ENCODE data around the gene NCEH1. TPM values are rescaled to one million over a fixed set of nuclear protein-coding genes. Genes with fewer than 3 reads are reported as not detected.

The NCEH1 gene
- total and polyA plus RNA-seq, 2 experiments from 2014 or later, result 4.7 to 10.5 TPM

- H3K27ac ChIP-seq, result no peak overlapping the region
- no peaks in the 10 kb centered on the region for H3K9me2 ChIP-seq (replicated peaks; ENCODE audit: insufficient read depth)
- H3K4me2 ChIP-seq, result no peak overlapping the region
- no peaks in the 10 kb centered on the region for H3K36me3 ChIP-seq (replicated peaks; ENCODE audit: insufficient read depth, low read depth)
- H4K20me1 ChIP-seq (ENCODE audit: insufficient read depth, poor library complexity, severe bottlenecking), result no peaks in the 10 kb centered on the region
- no peak for TF ChIP-seq EZH2 (IDR thresholded peaks at IDR 0.05; ENCODE audit: borderline replicate concordance)
- TF ChIP-seq EZH2phosphoT487 (IDR thresholded peaks at IDR 0.05; ENCODE audit: low read depth, severe bottlenecking, unreplicated experiment), result no peak
- TF ChIP-seq, protein P1, sequence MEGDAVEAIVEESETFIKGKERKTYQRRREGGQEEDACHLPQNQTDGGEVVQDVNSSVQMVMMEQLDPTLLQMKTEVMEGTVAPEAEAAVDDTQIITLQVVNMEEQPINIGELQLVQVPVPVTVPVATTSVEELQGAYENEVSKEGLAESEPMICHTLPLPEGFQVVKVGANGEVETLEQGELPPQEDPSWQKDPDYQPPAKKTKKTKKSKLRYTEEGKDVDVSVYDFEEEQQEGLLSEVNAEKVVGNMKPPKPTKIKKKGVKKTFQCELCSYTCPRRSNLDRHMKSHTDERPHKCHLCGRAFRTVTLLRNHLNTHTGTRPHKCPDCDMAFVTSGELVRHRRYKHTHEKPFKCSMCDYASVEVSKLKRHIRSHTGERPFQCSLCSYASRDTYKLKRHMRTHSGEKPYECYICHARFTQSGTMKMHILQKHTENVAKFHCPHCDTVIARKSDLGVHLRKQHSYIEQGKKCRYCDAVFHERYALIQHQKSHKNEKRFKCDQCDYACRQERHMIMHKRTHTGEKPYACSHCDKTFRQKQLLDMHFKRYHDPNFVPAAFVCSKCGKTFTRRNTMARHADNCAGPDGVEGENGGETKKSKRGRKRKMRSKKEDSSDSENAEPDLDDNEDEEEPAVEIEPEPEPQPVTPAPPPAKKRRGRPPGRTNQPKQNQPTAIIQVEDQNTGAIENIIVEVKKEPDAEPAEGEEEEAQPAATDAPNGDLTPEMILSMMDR (IDR thresholded peaks at IDR 0.05; ENCODE audit: poor library complexity), result no peak
- H3K27me3 ChIP-seq, result no peaks in the 10 kb centered on the region
- no peak overlapping the region for H2AFZ ChIP-seq
- peaks cover 8% of the 10 kb centered on the region for H3K4me1 ChIP-seq (ENCODE audit: insufficient read depth)
- DNase-seq (ENCODE audit: low spot score), result no peak
- peaks cover 14% of the 10 kb centered on the region for H3K79me2 ChIP-seq
- 78% methylated on average over 1 of the region's 1 CpG for WGBS (ENCODE audit: low lambda C conversion rate, missing lambda C conversion rate)
- no peaks in the 10 kb centered on the region for H3K9me3 ChIP-seq (ENCODE audit: low read depth)
- no peak overlapping the region for H3K4me3 ChIP-seq
These were observed 19.9 kb downstream of the NCEH1 start for GRCh38 chr3:172690936-172691335.

DNA sequence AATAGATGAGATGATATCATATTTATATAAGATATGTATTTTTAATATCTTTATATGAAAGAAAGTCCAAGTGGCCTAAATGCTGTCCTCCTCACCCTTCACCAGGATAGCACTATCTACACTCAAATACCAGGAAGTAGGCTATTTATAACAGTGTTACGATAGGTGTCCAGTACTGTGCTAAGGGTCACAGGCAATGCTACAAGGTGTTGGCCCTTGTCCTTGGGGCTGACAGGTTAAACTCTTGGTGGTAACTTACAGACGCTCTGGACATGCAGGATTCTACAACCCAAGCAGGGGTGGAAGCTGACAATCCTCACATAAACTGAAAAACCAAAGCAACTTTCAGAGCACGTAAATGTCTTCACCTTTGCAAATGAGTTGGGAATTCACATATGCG, 22.3 kb downstream of the NCEH1 start:
- Histone ChIP-seq H3K9me2 (replicated peaks; ENCODE audit: insufficient read depth) (no peaks in the 10 kb centered on the region), H3K4me2 (no peak overlapping the region), H3K36me3 (replicated peaks; ENCODE audit: insufficient read depth, low read depth) (no peaks in the 10 kb centered on the region), H3K27me3 (no peaks in the 10 kb centered on the region), H2AFZ (no peak overlapping the region), H3K27ac (peak overlapping the region; percentile 48), H4K20me1 (ENCODE audit: insufficient read depth, poor library complexity, severe bottlenecking) (no peaks in the 10 kb centered on the region), H3K4me3 (no peak overlapping the region), H3K9me3 (ENCODE audit: low read depth) (no peaks in the 10 kb centered on the region), H3K79me2 (peaks cover 8% of the 10 kb centered on the region), H3K4me1 (ENCODE audit: insufficient read depth) (peaks cover 5% of the 10 kb centered on the region)
- TF ChIP-seq EZH2phosphoT487 (IDR thresholded peaks at IDR 0.05; ENCODE audit: low read depth, severe bottlenecking, unreplicated experiment), result no peak
- TF ChIP-seq, protein P1 (IDR thresholded peaks at IDR 0.05; ENCODE audit: poor library complexity), result no peak
- TF ChIP-seq EZH2 (IDR thresholded peaks at IDR 0.05; ENCODE audit: borderline replicate concordance), result no peak
- WGBS (ENCODE audit: low lambda C conversion rate, missing lambda C conversion rate), result 69% methylated on average over 4 of the region's 4 CpGs
- no peak for DNase-seq (ENCODE audit: low spot score)

DNA sequence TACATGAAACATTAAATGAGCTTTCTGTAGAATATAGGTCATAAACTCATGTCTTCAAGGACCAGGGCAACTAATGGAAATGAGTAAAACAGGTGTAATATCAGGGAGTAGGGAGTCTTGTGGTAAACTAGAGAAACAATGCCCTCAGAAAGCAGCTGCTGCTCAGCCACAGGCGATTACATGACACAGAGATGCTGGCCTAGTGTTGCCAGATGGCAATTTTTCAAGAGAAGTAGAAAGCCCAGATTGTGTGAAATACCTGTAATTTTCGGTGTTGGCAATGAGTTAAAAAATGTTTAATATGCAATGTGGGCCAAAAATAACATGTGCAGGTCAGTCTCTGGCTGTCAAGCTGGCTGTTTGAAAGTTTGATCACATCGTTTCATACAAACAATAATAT, 23.4 kb downstream of the NCEH1 start:
- Histone ChIP-seq H3K27ac (no peak overlapping the region), H3K36me3 (replicated peaks; ENCODE audit: insufficient read depth, low read depth) (no peaks in the 10 kb centered on the region), H3K4me1 (ENCODE audit: insufficient read depth) (peaks cover 5% of the 10 kb centered on the region), H2AFZ (no peak overlapping the region), H3K79me2 (peaks cover 4% of the 10 kb centered on the region), H3K9me3 (ENCODE audit: low read depth) (no peaks in the 10 kb centered on the region), H3K9me2 (replicated peaks; ENCODE audit: insufficient read depth) (no peaks in the 10 kb centered on the region), H3K27me3 (no peaks in the 10 kb centered on the region), H3K4me2 (no peak overlapping the region), H4K20me1 (ENCODE audit: insufficient read depth, poor library complexity, severe bottlenecking) (no peaks in the 10 kb centered on the region), H3K4me3 (no peak overlapping the region)
- TF ChIP-seq, protein P1 (IDR thresholded peaks at IDR 0.05; ENCODE audit: poor library complexity), result no peak
- TF ChIP-seq EZH2phosphoT487 (IDR thresholded peaks at IDR 0.05; ENCODE audit: low read depth, severe bottlenecking, unreplicated experiment), result no peak
- no peak for TF ChIP-seq EZH2 (IDR thresholded peaks at IDR 0.05; ENCODE audit: borderline replicate concordance)
- DNase-seq (ENCODE audit: low spot score), result no peak
- 92% methylated on average over 3 of the region's 3 CpGs for WGBS (ENCODE audit: low lambda C conversion rate, missing lambda C conversion rate)
